ENCODE results near the gene TRIM50.
"Not testable (repeated sequence)": the region's sequence is repeated elsewhere in the genome, so short reads cannot be mapped to it uniquely, and the experiment has no call there.

The TRIM50 gene

GRCh38 chr7:73307436-73307835 is 20.4 kb downstream of the TRIM50 start:
- TF ChIP-seq CTCF (IDR thresholded peaks at IDR 0.05; ENCODE audit: extremely low read depth, missing control alignments): no peak
- DNase-seq (ENCODE audit: low spot score): no peak

GRCh38 chr7:73304612-73305387 is 23.1 kb downstream of the TRIM50 start:
- DNase-seq (ENCODE audit: low spot score): not testable (repeated sequence)

- no peak for TF ChIP-seq CTCF (IDR thresholded peaks at IDR 0.05; ENCODE audit: extremely low read depth, missing control alignments)
These were observed 23.8 kb downstream of the TRIM50 start for GRCh38 chr7:73304071-73304470.

DNA sequence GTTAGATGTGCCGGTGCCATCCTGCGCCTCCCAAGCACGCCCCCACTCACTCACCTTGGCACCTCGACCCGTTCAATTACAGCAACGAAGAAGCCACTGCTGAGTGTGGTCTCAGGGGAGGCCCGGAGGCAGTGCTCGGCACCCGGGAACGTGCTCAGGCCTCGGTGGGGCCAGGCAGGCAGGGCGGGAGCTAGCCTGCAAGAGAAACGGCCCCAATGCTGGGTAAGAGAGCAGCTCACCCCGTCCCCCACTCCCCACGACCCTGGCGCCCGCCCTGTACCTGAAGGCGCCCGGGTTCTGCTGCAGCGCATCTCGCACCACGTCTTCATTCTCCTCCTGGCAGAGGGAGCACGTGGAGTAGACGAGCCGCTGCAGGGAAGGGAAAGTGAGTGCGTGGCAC is 24.3 kb downstream of the TRIM50 start:
- no peak for DNase-seq (ENCODE audit: low spot score)

More at GRCh38 chr7:73304071-73304470, 23.8 kb downstream of the TRIM50 start:
- DNase-seq (ENCODE audit: low spot score): no peak

GRCh38 chr7:73302846-73303245 is 25.0 kb downstream of the TRIM50 start:
- DNase-seq (ENCODE audit: low spot score): not testable (repeated sequence)

More for the DNA sequence above, 24.3 kb downstream of the TRIM50 start:
- no peak for TF ChIP-seq CTCF (IDR thresholded peaks at IDR 0.05; ENCODE audit: extremely low read depth, missing control alignments)

DNA sequence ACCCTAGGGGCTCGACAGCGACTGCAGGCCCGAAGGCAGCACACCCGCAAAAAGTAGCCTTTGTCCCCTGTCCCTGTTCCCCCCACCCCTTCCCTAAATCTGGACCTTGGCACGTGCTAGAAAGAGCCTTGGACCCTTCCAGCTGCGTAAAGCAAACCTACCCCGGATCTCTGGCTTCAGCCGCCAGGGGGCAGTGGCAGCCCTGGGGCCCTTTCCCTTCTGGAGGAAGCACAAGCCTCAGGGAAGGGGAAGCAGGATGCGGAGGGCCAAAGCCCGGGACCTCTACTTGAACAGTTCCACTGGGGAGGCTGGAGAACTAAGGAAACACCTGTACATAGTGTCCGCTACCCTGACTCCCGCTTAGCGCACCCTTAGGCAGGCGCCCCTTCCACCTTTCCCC is 26.8 kb downstream of the TRIM50 start:
- DNase-seq (ENCODE audit: low spot score): not testable (repeated sequence)

GRCh38 chr7:73299812-73300211 is 28.1 kb downstream of the TRIM50 start:
- not testable (repeated sequence) for DNase-seq (ENCODE audit: low spot score)

GRCh38 chr7:73297706-73298105 is 30.2 kb downstream of the TRIM50 start:
- not testable (repeated sequence) for DNase-seq (ENCODE audit: low spot score)

GRCh38 chr7:73297235-73297634 is 30.6 kb downstream of the TRIM50 start:
- not testable (repeated sequence) for DNase-seq (ENCODE audit: low spot score)

GRCh38 chr7:73277210-73277609 is 50.7 kb downstream of the TRIM50 start:
- DNase-seq (ENCODE audit: low spot score): not testable (repeated sequence)

GRCh38 chr7:73267813-73268212 is 60.1 kb downstream of the TRIM50 start:
- DNase-seq (ENCODE audit: low spot score): not testable (repeated sequence)

GRCh38 chr7:73266719-73267368 is 61.0 kb downstream of the TRIM50 start:
- DNase-seq (ENCODE audit: low spot score): not testable (repeated sequence)

Data from GM20000 (cell line).